HK-2 (cell line): ENCODE results near the gene FSTL4.
"Not testable (repeated sequence)": the region's sequence is repeated elsewhere in the genome, so short reads cannot be mapped to it uniquely, and the experiment has no call there.

Source experiments
- DNase-seq: peaks from one replicate; pipeline ENCODE4 v3.0.0-alpha.2; 2018; ENCODE audit not compliant: unreplicated experiment

FSTL4 gene

DNA sequence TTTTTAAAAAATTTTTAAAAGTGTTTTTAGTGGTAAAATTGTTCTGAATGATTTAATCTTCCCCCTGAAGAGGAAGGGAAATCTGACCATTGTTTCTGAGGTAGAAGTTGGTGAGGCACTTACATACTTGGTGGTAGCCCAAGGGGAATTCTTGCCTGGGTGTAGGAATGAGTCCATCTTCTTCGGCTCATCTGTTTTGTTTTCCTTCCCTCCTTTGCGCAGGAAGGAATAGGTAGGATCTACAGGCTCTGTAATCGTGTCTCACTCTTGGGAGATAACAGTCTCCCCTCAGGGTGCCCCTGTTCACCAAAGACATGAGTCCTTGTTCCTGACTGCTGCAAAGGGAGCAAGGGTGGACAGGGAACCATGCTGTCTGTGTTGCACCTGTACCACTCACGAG lies 422.5 kb downstream of the FSTL4 start:
- no peak for DNase-seq

DNA sequence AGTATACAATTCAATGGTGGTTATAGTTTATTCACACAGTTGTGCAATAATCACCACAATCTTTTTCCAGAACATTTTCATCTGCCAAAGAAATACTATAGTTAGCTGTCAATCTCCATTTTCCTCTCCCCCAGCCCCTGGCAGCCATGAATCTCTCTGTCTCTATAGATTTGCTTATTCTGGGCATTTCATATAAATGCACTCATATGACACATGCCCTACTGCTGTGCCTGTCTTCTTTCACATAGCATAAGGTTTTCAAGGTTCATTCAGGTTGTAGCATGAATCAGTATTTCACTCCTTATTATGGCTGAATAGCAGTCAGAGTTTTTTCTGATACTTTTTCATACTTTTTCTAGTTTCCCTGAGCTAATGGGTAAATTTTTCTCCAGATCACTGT lies 432.9 kb downstream of the FSTL4 start:
- DNase-seq, result no peak

- not testable (repeated sequence) for DNase-seq
Measured at GRCh38 chr5:133170756-133171387, 441.5 kb downstream of the FSTL4 start.

GRCh38 chr5:133164759-133165158 lies 447.6 kb downstream of the FSTL4 start:
- no peak for DNase-seq

DNA sequence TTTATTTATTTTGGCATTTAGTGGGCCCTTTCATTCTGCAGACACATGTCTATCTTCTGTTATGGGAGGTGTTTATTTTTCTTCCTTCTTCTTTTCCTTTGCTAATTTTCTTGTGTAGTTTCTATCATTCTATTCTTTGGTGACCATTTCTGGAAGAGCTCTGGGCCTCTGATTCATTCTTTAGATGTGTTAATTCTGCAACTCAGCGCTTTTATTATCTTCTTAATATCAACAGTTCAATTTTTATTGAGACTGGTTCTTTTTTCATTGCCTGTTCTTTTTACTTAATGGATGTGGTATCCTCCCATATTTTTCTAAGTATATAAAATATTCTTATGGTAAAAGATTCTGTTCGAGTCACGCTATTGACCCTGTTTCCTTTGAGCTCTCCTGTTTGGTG lies 448.5 kb downstream of the FSTL4 start:
- DNase-seq, result no peak

GRCh38 chr5:133159543-133159942 lies 452.8 kb downstream of the FSTL4 start:
- DNase-seq, result no peak

- no peak for DNase-seq
Measured at GRCh38 chr5:133155326-133155969, 456.9 kb downstream of the FSTL4 start.

GRCh38 chr5:133154274-133155075 lies 457.9 kb downstream of the FSTL4 start:
- DNase-seq, result no peak

DNA sequence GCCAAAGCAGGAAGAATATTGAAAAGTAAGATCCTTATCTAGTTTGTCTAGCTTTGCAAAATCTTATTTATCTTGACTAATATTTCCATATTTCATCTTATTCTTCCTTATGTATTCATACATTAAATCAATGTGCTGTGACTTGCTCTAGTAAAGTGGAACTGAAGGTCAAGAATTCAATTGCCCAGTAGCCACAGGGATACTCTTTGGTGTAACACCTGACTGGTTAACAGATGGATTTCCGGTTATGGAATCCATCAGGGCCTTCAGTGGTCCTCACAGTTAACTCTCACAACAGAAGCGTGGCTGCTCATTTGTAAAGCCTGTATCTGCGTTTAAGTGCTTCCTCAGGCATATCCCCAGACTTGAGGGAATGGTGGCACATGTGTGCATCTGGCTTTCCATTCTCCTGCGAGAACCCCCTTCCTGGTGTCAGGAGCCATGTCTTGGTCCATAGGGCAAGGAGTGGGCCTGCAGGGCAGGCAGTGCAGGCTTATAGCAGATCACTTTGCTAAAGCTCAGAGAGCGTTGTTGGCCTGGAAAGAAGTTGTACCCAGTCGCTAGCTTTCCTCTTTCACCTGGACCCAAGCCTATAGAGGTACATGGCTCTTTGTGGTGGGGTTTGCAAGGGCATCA lies 461.3 kb downstream of the FSTL4 start:
- no peak for DNase-seq

GRCh38 chr5:133149345-133149744 lies 463.0 kb downstream of the FSTL4 start:
- DNase-seq, result no peak

DNA sequence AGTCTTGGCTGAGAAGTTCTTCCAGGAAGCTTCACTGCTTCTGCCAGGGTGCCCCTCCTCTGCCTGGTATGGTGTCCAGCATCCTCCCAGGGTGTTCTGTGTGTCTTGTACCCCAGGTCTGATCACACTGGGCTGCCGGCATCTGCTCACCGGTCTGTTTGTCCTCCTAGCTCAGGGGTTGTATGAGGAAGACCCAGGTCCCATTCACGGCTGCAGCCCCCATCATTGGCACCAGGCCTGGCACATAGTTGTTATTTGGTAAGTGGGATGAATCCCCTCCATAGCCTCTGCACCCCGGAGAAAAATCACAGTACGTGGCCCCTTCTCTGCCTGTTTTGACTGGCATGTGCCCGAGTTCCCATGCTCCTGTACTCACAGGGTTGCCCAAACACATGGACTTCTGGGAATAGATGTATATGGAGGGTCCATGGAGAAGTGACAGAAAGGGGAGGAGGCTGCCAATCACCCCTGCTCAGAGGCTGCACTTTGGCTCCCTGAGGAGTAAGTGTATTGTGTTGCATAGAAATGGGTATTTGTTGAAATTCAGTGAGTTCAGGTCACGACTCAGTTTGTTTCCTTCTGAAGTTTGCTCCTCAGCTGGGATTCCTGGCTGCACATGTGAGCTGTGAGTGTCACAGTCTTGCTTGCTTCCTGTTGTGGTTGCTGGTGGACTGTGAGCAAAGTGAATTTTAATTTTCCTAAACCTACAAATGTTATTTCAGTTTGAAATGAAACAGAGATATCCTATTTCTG lies 464.4 kb downstream of the FSTL4 start:
- DNase-seq, result no peak

DNA sequence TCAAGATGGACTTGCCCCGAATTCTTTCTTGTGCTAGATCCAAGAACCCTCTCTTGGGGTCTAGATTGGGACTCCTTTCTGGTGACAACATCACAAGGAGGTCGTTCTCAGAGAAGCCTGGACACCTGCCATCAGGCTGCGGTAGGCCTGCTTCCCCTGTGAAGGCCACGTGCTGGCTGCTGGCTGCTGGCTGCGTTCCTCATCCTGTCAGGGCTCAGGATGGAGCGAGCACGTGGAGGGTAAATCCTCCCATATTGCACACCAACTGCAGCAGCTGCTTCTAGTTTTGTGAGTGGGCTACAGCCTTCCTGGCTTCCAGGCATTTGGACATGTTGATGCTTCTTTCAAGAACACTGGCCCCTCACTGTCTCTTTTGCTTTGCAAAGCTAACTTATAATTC lies 464.9 kb downstream of the FSTL4 start:
- DNase-seq, result no peak
